HAP-1 (cell line): ENCODE measurements around the gene LAMTOR1.

ENCODE experiments used
- DNase-seq, 2 experiments: peaks; one replicate each; pipeline ENCODE4 v3.0.0-alpha.2; 2016 to 2020; ENCODE audit warnings: low spot score in 2 of 2
- H3K27me3 ChIP-seq: fragments of 250-450 bp; sonication (Bioruptor Pico); 2 replicates; pipeline ENCODE4 v1.5.1; 2020; ENCODE audit warnings: low read depth, mild to moderate bottlenecking, moderate library complexity
- H3K36me3 ChIP-seq: fragments of 250-450 bp; sonication (Bioruptor Pico); replicated peaks from 2 replicates; pipeline ENCODE4 v1.5.1; 2020; ENCODE audit warnings: mild to moderate bottlenecking
- H3K4me1 ChIP-seq: fragments of 250-450 bp; sonication (Bioruptor Pico); 2 replicates; pipeline ENCODE4 v1.5.1; 2020; ENCODE audit warnings: mild to moderate bottlenecking
- H3K4me3 ChIP-seq: fragments of 250-450 bp; sonication (Bioruptor Pico); 2 replicates; pipeline ENCODE4 v1.5.1; 2020; ENCODE audit warnings: mild to moderate bottlenecking, moderate library complexity
- H3K9me3 ChIP-seq: fragments of 250-450 bp; sonication (Bioruptor Pico); 2 replicates; pipeline ENCODE4 v1.5.1; 2020; ENCODE audit warnings: mild to moderate bottlenecking, moderate library complexity
- in situ Hi-C: fragments of 300-500 bp; cut with MboI; formaldehyde crosslinking; loops from 3 replicates; pipeline ENCODE4 v1.14.3; 2020; ENCODE audit warnings: low sequenced_read_pairs, inconsistent platforms, mixed read lengths

The LAMTOR1 gene

DNA sequence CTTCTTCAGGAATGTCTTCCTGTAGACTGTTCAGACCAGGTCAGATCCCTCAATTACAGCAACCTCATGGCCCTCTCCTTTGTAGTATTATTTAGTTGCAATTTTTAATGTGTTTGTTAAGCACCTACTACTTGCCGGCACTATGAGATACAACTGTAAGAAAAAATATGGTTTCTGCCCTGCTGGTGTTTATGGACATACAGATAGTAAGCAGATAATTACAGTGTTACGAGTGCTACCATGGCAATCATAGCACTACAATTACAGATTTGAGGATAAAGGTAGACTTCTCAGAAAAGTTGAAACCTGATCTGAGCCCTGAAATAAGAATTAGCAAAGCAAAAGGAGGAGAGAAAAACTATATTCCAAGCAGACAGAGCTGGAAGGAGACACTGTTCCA, 19.7 kb downstream of the LAMTOR1 start:
- Histone ChIP-seq H3K4me1 (peaks cover 6% of the 10 kb centered on the region), H3K36me3 (peaks cover 7% of the 10 kb centered on the region; the same call in 1 of the 2 replicates), H3K4me3 (no peak overlapping the region), H3K9me3 (no peaks in the 10 kb centered on the region), H3K27me3 (no peaks in the 10 kb centered on the region)
- no peak for DNase-seq
- in situ Hi-C loops: no loop called here

DNA sequence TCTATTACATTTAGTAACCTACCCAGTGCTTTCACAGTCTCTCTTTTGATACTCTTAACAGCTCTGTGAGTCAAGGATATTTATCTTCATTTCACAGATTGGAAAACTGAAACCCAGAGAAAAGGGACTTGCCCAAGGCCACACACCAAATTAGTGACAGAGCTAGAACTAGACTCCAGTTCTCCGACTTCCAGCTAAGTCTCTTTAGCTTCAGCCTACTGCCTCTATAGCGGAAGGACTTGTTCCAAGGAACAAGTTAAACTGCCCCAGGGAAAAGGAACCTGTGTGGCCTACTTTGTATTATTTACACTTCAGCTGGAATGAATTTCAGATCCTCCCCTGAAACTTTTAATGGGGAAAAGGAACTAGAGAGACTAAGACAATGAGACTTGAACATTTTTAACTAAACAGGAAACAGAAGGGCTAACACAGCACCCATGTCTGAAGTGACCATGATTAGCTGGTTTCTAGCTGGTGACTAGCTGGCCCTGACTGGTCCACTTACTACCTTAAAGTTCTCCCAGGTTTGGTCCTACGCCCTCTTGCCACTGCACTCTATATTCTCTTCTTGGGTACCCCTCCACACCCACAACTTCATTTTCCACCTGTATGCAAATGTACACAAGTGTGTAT, 21.2 kb downstream of the LAMTOR1 start:
- Histone ChIP-seq H3K4me1 (peaks cover 11% of the 10 kb centered on the region), H3K36me3 (no peaks in the 10 kb centered on the region; the same call in 1 of the 2 replicates), H3K4me3 (no peak overlapping the region), H3K9me3 (no peaks in the 10 kb centered on the region), H3K27me3 (no peaks in the 10 kb centered on the region)
- in situ Hi-C loops: no loop called here
- DNase-seq: no peak

DNA sequence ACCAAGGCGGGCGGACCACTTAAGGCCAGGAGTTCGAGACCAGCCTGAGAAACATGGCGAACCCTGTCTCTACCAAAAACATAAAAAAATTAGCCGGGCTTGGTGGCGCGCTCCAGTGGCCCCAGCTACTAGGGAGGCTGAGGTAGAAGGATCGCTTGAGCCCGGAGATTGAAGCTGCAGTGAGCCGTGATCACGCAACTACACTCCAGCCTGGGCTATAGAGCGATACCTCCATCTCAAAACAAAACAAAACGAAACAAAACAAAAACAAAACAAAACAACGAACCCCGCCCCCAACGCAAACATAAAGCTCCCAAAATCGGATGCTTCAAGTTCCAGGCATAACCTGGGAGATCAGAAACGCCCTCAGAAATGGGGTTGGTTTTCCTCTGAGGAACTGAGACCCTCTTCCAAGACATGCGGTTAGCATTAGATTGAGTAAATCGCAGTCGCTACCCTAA, 21.9 kb downstream of the LAMTOR1 start:
- Histone ChIP-seq H3K36me3 (no peaks in the 10 kb centered on the region; the same call in 1 of the 2 replicates), H3K9me3 (no peaks in the 10 kb centered on the region), H3K4me3 (peak overlapping the region; percentile 79), H3K27me3 (no peaks in the 10 kb centered on the region), H3K4me1 (peaks cover 11% of the 10 kb centered on the region)
- no peak for DNase-seq
- in situ Hi-C loops: no loop called here

DNA sequence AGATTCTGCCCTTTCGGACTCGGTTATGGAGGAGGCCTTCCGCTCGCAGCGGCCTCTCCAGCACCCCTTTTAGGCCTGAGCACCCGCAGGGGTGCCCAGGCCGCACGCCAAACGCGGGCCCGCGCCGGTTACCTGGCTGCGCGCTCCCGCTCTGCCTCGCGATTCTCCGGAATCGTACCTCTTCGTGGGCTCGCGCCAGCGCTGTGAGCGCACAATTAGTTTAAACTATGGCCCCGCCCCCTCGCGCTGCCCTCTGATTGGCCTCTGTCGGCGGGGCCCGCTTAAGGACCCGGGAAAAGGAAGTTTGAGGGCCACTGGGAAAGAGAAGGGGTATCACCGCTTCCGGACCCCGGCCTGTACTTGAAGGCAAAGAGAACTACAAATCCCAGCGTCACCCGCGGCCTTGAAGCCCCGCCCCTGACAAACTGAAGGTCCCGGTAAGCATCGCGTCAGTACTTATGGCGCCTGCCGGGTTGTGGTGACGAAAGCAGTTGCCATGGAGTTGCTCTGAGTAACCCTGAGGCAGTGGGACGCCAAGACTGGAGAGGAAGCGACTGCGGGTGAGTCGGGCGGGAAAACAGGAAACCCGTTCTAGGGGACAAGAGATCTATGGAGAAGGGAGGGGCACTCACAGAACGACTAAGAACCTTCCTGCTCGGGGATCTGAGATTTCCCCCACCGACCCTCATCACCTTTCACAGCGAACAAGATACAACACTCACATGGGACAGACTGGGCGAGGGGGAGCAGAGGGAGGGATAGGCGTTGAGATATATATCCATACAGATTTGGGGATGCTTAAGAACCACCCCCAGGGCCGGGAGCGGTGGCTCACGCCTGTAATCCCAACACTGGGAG, 22.5 kb downstream of the LAMTOR1 start, which contains the start of the genes LRRC51 and NUMA1:
Gene LRRC51 (plus strand): TSS at position 525 of the 858 bp plus-strand sequence. CDS start 8,234 bp downstream, outside the sequence.
Gene NUMA1 (minus strand): TSS at position 217 of the 858 bp plus-strand sequence. CDS start 44,599 bp downstream, outside the sequence.
- peaks cover 11% of the 10 kb centered on the region for H3K4me1 ChIP-seq
- no peaks in the 10 kb centered on the region for H3K9me3 ChIP-seq
- in situ Hi-C loops: no loop called here
- H3K4me3 ChIP-seq: peak within 1 kb of the TSS; percentile 79
- no peaks in the 10 kb centered on the region for H3K27me3 ChIP-seq
- DNase-seq: peak; percentile 99 to 100
- H3K36me3 ChIP-seq: 0 out of 2 replicates have a peak, but pooled peaks cover 4% of the 10 kb centered on the region

DNA sequence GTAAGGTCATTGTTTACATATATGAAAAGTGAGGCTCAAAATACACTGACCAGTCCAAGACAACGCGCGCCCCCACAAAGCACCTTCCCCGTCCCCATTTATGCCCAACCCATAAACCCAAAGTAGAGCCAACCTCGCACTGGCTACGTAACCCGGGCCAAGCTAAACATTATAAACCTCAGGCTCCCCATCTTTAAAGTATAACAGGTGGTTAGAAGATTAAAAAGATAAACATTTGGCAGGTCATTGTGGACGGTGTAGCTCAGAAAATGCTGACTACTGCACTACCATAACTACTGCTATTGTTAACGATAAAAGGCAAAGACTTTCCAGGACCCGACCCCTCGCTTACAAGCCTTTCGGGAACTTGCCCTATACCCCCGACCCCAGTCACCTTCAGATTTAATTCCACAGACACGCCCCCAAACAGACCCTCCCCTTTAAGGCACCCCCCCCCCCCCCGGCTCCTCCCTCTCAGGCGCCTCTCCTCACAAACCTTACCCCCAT, 23.2 kb downstream of the LAMTOR1 start:
- Histone ChIP-seq H3K27me3 (no peaks in the 10 kb centered on the region), H3K36me3 (0 out of 2 replicates have a peak, but pooled peaks cover 9% of the 10 kb centered on the region), H3K9me3 (no peaks in the 10 kb centered on the region), H3K4me3 (peak overlapping the region; percentile 79), H3K4me1 (peaks cover 11% of the 10 kb centered on the region)
- peak in 1 of 2 experiments; percentile 50 for DNase-seq
- in situ Hi-C loops: no loop called here

DNA sequence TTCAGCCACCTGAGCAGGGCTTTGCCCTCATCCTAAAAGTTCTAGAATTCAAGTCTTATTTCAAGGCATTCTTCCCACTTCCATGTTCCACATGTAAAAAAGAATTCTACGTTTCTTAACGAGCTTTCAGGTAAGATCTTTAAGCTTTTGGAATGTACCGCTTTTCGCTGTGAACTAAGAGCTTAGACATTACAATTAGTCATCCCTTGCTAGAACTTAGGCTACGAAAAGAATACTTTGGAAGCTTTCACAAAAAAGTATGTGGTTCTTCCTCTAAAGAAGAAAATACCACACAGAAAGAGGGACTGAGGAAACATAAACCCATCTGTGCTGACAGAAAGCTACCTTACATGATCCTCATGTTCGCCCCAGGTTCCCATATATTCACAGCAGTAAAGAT, 24.6 kb downstream of the LAMTOR1 start:
- peaks cover 11% of the 10 kb centered on the region for H3K4me1 ChIP-seq
- in situ Hi-C loops: no loop called here
- DNase-seq: no peak
- H3K36me3 ChIP-seq: peaks cover 10% of the 10 kb centered on the region
- no peaks in the 10 kb centered on the region for H3K9me3 ChIP-seq
- H3K4me3 ChIP-seq: peak overlapping the region; percentile 79
- H3K27me3 ChIP-seq: no peaks in the 10 kb centered on the region

DNA sequence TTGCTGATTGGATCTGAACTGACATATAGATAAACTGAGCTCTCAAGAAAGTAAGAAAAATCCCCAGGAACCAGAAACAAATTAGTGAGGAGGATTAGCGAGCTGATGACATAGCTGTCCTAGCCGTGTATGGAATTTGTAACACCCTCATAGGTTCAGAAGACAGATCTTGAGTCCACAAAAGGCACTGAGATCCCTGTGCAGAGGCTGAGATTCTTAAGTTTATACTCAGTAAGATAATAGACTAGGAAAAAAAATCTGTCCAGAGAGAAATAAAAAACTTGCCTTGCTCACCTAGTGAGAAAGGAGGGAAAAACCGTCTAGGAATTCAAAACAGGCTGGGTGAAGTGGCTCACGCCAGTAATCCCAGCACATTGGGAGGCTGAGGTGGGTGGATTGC, 27.3 kb downstream of the LAMTOR1 start:
- DNase-seq: no peak
- no peak overlapping the region for H3K4me3 ChIP-seq
- in situ Hi-C loops: no loop called here
- no peaks in the 10 kb centered on the region for H3K9me3 ChIP-seq
- H3K4me1 ChIP-seq: peaks cover 8% of the 10 kb centered on the region
- H3K36me3 ChIP-seq: peaks cover 11% of the 10 kb centered on the region
- no peaks in the 10 kb centered on the region for H3K27me3 ChIP-seq

DNA sequence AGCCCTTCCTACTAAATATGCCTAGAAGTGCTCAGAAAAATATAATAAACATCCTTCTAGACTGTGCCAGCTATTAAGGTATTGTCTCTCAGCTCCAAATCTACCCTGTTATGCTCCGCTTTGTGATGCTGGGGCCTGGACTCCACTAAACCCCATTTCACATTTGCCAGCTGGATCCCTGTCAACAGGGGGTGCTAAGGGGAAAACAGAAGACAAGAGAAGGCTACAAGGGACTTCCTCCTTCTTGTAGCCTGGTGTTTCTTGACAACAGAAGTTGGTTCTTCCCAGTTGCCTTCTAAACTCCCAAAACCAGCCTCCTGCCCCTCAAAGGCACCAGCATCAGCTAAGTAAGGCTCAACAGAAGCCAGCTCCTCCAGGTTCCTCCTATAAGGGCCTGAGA, 28.0 kb downstream of the LAMTOR1 start:
- Histone ChIP-seq H3K4me3 (no peak overlapping the region), H3K9me3 (no peaks in the 10 kb centered on the region), H3K36me3 (peaks cover 11% of the 10 kb centered on the region), H3K27me3 (no peaks in the 10 kb centered on the region), H3K4me1 (peaks cover 8% of the 10 kb centered on the region)
- in situ Hi-C loops: no loop called here
- no peak for DNase-seq

DNA sequence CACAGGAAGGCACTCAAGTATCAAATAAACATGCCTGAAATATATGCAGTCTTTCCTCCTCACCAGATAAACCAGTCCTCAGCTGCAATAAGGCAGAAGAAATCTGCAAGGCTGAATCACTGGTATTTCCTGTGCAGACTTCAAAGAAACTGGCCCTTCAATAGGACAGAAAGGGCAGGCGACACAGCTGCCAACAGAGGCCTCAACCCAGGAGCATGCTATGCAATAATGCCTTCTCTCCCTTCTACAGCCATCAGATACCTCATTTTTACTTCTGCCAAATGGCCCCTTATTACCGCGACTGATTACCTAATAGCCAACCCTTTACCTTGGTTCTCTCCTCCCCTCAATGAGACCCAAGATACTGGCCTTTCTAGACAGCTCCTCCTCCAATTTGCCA, 30.7 kb downstream of the LAMTOR1 start:
- in situ Hi-C loops: no loop called here
- no peaks in the 10 kb centered on the region for H3K27me3 ChIP-seq
- H3K4me3 ChIP-seq: no peak overlapping the region
- DNase-seq: no peak
- H3K36me3 ChIP-seq: peaks cover 26% of the 10 kb centered on the region
- H3K4me1 ChIP-seq: no peaks in the 10 kb centered on the region
- no peaks in the 10 kb centered on the region for H3K9me3 ChIP-seq

DNA sequence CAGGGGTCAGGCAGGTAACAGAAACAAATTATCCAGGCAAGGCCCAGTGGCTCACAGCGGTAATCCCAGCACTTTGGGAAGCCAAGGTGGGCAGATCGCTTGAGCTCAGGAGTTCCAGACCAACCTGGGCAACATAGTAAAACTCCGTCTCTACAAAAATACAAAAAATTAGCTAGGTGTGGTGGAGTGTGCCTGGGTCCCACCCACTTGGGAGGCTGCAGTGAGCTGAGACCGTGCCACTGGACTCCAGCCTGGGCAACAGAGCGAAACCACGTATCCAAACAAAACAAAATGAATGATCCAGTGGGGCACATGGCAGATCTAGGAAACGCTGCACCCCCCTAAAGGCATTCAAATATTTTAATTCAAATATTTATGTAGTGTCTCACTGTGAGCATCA, 32.6 kb downstream of the LAMTOR1 start:
- Histone ChIP-seq H3K4me1 (no peaks in the 10 kb centered on the region), H3K27me3 (no peaks in the 10 kb centered on the region), H3K9me3 (no peaks in the 10 kb centered on the region), H3K4me3 (no peak overlapping the region), H3K36me3 (peaks cover 36% of the 10 kb centered on the region)
- in situ Hi-C loops: no loop called here
- DNase-seq: no peak

DNA sequence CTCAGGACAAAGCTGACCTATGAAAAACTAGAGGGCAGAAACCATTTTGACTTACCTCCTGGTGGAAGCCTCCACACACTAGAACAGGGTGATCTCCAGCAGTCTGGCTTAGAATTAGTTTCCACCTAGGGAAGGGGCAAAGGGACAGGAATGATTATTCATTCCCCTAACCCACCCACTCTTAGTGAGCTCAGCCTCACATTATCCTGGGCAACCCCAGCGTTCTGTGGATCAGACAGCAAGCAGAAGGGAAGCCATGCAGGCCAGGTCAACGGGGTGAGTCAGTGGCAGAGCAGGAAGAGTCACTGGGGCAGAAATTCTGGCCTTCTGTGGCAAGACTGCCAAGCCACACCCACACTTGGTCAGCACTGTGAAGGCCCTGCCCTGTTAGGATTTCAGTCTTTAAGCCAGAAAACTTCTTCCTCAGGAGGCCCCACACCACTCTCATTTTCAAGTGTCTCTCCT, 33.3 kb downstream of the LAMTOR1 start:
- Histone ChIP-seq H3K4me1 (no peaks in the 10 kb centered on the region), H3K9me3 (no peaks in the 10 kb centered on the region), H3K36me3 (peaks cover 34% of the 10 kb centered on the region), H3K4me3 (no peak overlapping the region), H3K27me3 (no peaks in the 10 kb centered on the region)
- in situ Hi-C loops: no loop called here
- DNase-seq: no peak

DNA sequence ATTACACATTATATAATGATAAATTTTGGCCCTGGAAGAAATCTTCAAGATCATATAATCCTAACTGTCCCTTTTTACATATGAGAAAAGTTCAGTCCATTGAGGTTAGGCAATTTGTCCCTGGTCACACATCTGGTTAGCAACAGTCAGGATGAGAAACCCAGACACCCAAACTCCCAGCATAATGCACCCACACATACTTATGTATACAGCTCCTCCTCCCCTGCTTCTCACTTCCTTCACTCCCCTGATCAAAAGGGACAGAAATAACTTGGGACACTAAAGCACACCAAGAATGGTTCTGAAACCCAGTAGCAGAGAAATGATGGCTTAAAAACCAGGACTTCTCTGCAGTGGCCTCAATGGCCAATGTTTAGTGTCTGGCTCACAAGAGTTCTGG, 33.9 kb downstream of the LAMTOR1 start:
- in situ Hi-C loops: no loop called here
- no peaks in the 10 kb centered on the region for H3K4me1 ChIP-seq
- DNase-seq: no peak
- no peaks in the 10 kb centered on the region for H3K27me3 ChIP-seq
- H3K9me3 ChIP-seq: no peaks in the 10 kb centered on the region
- no peak overlapping the region for H3K4me3 ChIP-seq
- H3K36me3 ChIP-seq: peaks cover 38% of the 10 kb centered on the region

DNA sequence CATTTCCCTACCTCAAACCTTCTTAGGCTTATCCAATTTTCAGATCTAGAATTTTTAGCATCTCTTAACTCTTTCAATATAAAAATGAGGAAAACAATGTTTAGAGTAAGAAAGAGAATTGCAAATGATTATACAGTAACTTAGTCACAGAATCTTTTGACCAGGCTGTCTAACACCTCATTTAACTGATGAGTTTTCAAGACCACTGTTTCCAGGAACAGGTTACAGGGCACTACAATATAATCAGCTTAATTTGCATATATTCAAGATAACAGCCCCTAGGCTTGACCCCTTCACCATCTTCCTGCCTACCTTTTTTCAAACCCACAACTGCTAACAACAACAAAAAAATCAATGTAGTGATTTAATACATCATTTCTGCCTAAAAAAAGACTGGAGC, 35.4 kb downstream of the LAMTOR1 start:
- Histone ChIP-seq H3K36me3 (peaks cover 41% of the 10 kb centered on the region), H3K4me1 (no peaks in the 10 kb centered on the region), H3K4me3 (no peak overlapping the region), H3K9me3 (no peaks in the 10 kb centered on the region), H3K27me3 (no peaks in the 10 kb centered on the region)
- in situ Hi-C loops: no loop called here
- no peak for DNase-seq

DNA sequence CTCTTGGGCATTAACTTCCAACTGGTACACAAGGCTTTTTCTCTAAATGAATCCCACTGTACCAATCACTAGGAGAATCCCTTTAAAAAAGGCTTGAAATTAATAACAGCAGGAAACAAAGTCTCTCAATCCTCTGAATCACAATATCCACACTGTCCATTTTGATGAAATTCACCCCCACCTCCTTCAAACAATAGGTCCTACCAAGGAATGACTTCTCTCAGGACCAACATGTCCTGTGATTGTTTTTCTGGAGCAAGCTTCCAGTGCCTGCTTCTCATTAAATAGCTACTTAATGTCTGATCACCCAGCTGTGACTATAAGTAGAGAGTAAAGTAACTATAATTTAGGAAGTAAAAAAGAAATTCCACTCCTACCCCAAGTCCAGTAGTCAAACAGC, 35.8 kb downstream of the LAMTOR1 start:
- no peak for DNase-seq
- H3K4me1 ChIP-seq: no peaks in the 10 kb centered on the region
- peaks cover 43% of the 10 kb centered on the region for H3K36me3 ChIP-seq
- no peaks in the 10 kb centered on the region for H3K27me3 ChIP-seq
- H3K4me3 ChIP-seq: no peak overlapping the region
- in situ Hi-C loops: no loop called here
- no peaks in the 10 kb centered on the region for H3K9me3 ChIP-seq
